Mesendoderm (in vitro differentiated cells): ENCODE data around the gene PELO. TPM values are rescaled to one million over a fixed set of nuclear protein-coding genes. Genes with fewer than 3 reads are reported as not detected.

Experiments used
- DNase-seq: peaks from one replicate; pipeline ENCODE4 v3.0.0; 2013
- H2AK5ac ChIP-seq: 2 replicates; pipeline ENCODE4 v1.6.1; 2013; ENCODE audit warnings: low read length, inconsistent platforms
- H2BK120ac ChIP-seq: 2 replicates; pipeline ENCODE4 v1.6.1; 2013; ENCODE audit warnings: low read depth, mild to moderate bottlenecking, low read length, moderate library complexity, mixed read lengths
- H2BK15ac ChIP-seq: replicated peaks from 2 replicates; pipeline ENCODE4 v1.6.1; 2013; ENCODE audit warnings: low read depth, mild to moderate bottlenecking, moderate library complexity
- H2BK5ac ChIP-seq: 2 replicates; pipeline ENCODE4 v1.6.1; 2013; ENCODE audit warnings: low read length, inconsistent platforms
- H3K18ac ChIP-seq: 2 replicates; pipeline ENCODE4 v1.6.1; 2013; ENCODE audit warnings: mild to moderate bottlenecking, low read length, mixed read lengths
- H3K23ac ChIP-seq: one replicate; pipeline ENCODE4 v1.6.1; 2013; ENCODE audit warnings: low read length
- H3K27ac ChIP-seq: 2 replicates; pipeline ENCODE4 v1.5.1; 2013; ENCODE audit warnings: low read depth, mild to moderate bottlenecking, inconsistent platforms, low read length, moderate library complexity
- H3K27me3 ChIP-seq: 2 replicates; pipeline ENCODE4 v1.6.1; 2013; ENCODE audit warnings: low read length, control low read depth, mild to moderate bottlenecking, inconsistent platforms; ENCODE audit not compliant: insufficient read depth, poor library complexity
- H3K36me3 ChIP-seq: 2 replicates; pipeline ENCODE4 v1.6.1; 2013; ENCODE audit warnings: low read length, inconsistent platforms; ENCODE audit not compliant: control insufficient read depth, insufficient read depth
- H3K4ac ChIP-seq: one replicate; pipeline ENCODE4 v1.6.1; 2013; ENCODE audit warnings: low read depth, mild to moderate bottlenecking, low read length, moderate library complexity
- H3K4me1 ChIP-seq: 2 replicates; pipeline ENCODE4 v1.6.1; 2013; ENCODE audit warnings: low read depth, low read length, inconsistent platforms; ENCODE audit not compliant: control insufficient read depth
- H3K4me2 ChIP-seq: 2 replicates; pipeline ENCODE4 v1.6.1; 2013; ENCODE audit warnings: low read length
- H3K4me3 ChIP-seq: 2 replicates; pipeline ENCODE4 v1.5.1; 2013; ENCODE audit warnings: mild to moderate bottlenecking, low read length
- H3K56ac ChIP-seq: one replicate; pipeline ENCODE4 v1.6.1; 2013; ENCODE audit warnings: low read length
- H3K79me1 ChIP-seq: 2 replicates; pipeline ENCODE4 v1.6.1; 2013; ENCODE audit warnings: low read length, inconsistent platforms
- H3K79me2 ChIP-seq: 2 replicates; pipeline ENCODE4 v1.6.1; 2013; ENCODE audit warnings: mild to moderate bottlenecking, low read length; ENCODE audit not compliant: control insufficient read depth, insufficient read depth
- H3K9ac ChIP-seq: 2 replicates; pipeline ENCODE4 v1.6.1; 2013; ENCODE audit warnings: low read length, inconsistent platforms
- H4K5ac ChIP-seq: one replicate; pipeline ENCODE4 v1.6.1; 2013; ENCODE audit warnings: low read length
- H4K8ac ChIP-seq: one replicate; pipeline ENCODE4 v1.6.1; 2013; ENCODE audit warnings: low read depth, mild to moderate bottlenecking, control low read depth, low read length, moderate library complexity
- WGBS: extraction: QIAGEN DNeasy Blood & Tissue Kit; methylation state at CpG from one replicate; pipeline ENCODE4 v1.1.7; 2013; ENCODE audit warnings: low lambda C conversion rate, missing lambda C conversion rate; ENCODE audit not compliant: insufficient coverage; ENCODE audit errors: extremely low coverage; 5-methylcytosine and 5-hydroxymethylcytosine counted together
- polyA plus RNA-seq, 2 experiments: library from polyadenylated mRNA; stranded (reverse); fragments of 200-250 nt; gene quantifications; one replicate each; pipeline ENCODE4 v1.2.3, GENCODE V29; 2013

The PELO gene
- 13.0 TPM for polyA plus RNA-seq (2013, experiment 1 of 2)
- polyA plus RNA-seq (2013, experiment 2 of 2) = 13.1 TPM

GRCh38 chr5:52787600-52788504 lies at the start of gene PELO, which contains the start of gene ITGA1:
Gene PELO, plus strand, starts transcription at chr5:52787916. Its CDS starts 12,479 bp downstream, at chr5:52800395.
Gene ITGA1, plus strand, starts transcription at chr5:52787916. Its CDS starts 438 bp downstream, at chr5:52788354.
- Histone ChIP-seq H3K79me1 (no peaks in the 10 kb centered on the region), H4K8ac (no peak within 1 kb of the TSS), H3K4me1 (peaks cover 1% of the 10 kb centered on the region), H2AK5ac (no peak within 1 kb of the TSS), H3K56ac (peak within 1 kb of the TSS; percentile 86), H2BK5ac (peak within 1 kb of the TSS; percentile 69), H3K9ac (peak within 1 kb of the TSS; percentile 69), H3K36me3 (no peaks in the 10 kb centered on the region), H3K4me3 (peak within 1 kb of the TSS; percentile 75), H3K27me3 (no peaks in the 10 kb centered on the region), H3K18ac (no peak within 1 kb of the TSS), H3K27ac (peak within 1 kb of the TSS; percentile 15), H3K23ac (peak within 1 kb of the TSS; percentile 30), H4K5ac (no peak within 1 kb of the TSS), H3K4ac (no peak within 1 kb of the TSS), H3K4me2 (peak within 1 kb of the TSS; percentile 80), H2BK15ac (no peak within 1 kb of the TSS), H2BK120ac (no peak within 1 kb of the TSS), H3K79me2 (no peaks in the 10 kb centered on the region)
- WGBS = no CpG with 5 or more reads among the region's 61 CpGs
- peak; percentile 94 for DNase-seq

GRCh38 chr5:52738095-52738506 lies 49.6 kb upstream of the PELO start:
- H4K5ac ChIP-seq = no peak overlapping the region
- H3K9ac ChIP-seq = no peak overlapping the region
- H3K4me2 ChIP-seq = no peak overlapping the region
- H2BK5ac ChIP-seq = no peak overlapping the region
- no peaks in the 10 kb centered on the region for H3K4me1 ChIP-seq
- no peak overlapping the region for H3K56ac ChIP-seq
- H3K79me2 ChIP-seq = no peaks in the 10 kb centered on the region
- H3K4me3 ChIP-seq = no peak overlapping the region
- no peak overlapping the region for H2AK5ac ChIP-seq
- H3K79me1 ChIP-seq = no peaks in the 10 kb centered on the region
- no peak overlapping the region for H2BK15ac ChIP-seq
- H4K8ac ChIP-seq = no peak overlapping the region
- H3K27me3 ChIP-seq = no peaks in the 10 kb centered on the region
- no peak overlapping the region for H3K18ac ChIP-seq
- H3K27ac ChIP-seq = no peak overlapping the region
- H2BK120ac ChIP-seq = no peak overlapping the region
- no peaks in the 10 kb centered on the region for H3K36me3 ChIP-seq
- H3K4ac ChIP-seq = no peak overlapping the region
- no peak for DNase-seq
- no peak overlapping the region for H3K23ac ChIP-seq

- Histone ChIP-seq H3K56ac (no peak overlapping the region), H3K27ac (no peak overlapping the region), H3K23ac (no peak overlapping the region), H3K4me2 (no peak overlapping the region), H4K5ac (no peak overlapping the region), H4K8ac (no peak overlapping the region), H3K27me3 (no peaks in the 10 kb centered on the region), H2BK15ac (no peak overlapping the region), H2BK5ac (no peak overlapping the region), H3K9ac (no peak overlapping the region), H3K36me3 (no peaks in the 10 kb centered on the region), H2BK120ac (no peak overlapping the region), H3K4me1 (no peaks in the 10 kb centered on the region), H3K4ac (no peak overlapping the region), H3K4me3 (no peak overlapping the region), H3K18ac (no peak overlapping the region), H2AK5ac (no peak overlapping the region), H3K79me2 (no peaks in the 10 kb centered on the region), H3K79me1 (no peaks in the 10 kb centered on the region)
- DNase-seq = no peak
- no CpG with 5 or more reads among the region's 2 CpGs for whole genome bisulfite sequencing
These were observed 47.7 kb upstream of the PELO start for GRCh38 chr5:52740007-52740406.

- Histone ChIP-seq H2AK5ac (no peak overlapping the region), H3K4me1 (no peaks in the 10 kb centered on the region), H3K79me1 (no peaks in the 10 kb centered on the region), H2BK5ac (no peak overlapping the region), H3K18ac (no peak overlapping the region), H3K23ac (no peak overlapping the region), H2BK120ac (no peak overlapping the region), H3K4ac (no peak overlapping the region), H3K27ac (no peak overlapping the region), H2BK15ac (no peak overlapping the region), H3K4me2 (no peak overlapping the region), H3K79me2 (no peaks in the 10 kb centered on the region), H3K27me3 (no peaks in the 10 kb centered on the region), H3K36me3 (no peaks in the 10 kb centered on the region), H4K8ac (no peak overlapping the region), H3K56ac (no peak overlapping the region), H4K5ac (no peak overlapping the region), H3K4me3 (no peak overlapping the region), H3K9ac (no peak overlapping the region)
- no CpG with 5 or more reads among the region's 2 CpGs for WGBS
- peak; percentile 4 for DNase-seq
These were observed 44.7 kb upstream of the PELO start for GRCh38 chr5:52743012-52743411.

GRCh38 chr5:52743529-52743928 lies 44.2 kb upstream of the PELO start:
- Histone ChIP-seq H3K4me3 (no peak overlapping the region), H3K23ac (no peak overlapping the region), H2BK15ac (no peak overlapping the region), H3K79me1 (no peaks in the 10 kb centered on the region), H3K27ac (no peak overlapping the region), H3K79me2 (no peaks in the 10 kb centered on the region), H3K18ac (no peak overlapping the region), H2BK120ac (no peak overlapping the region), H3K36me3 (no peaks in the 10 kb centered on the region), H3K4ac (no peak overlapping the region), H3K4me1 (no peaks in the 10 kb centered on the region), H2AK5ac (no peak overlapping the region), H3K56ac (no peak overlapping the region), H3K9ac (no peak overlapping the region), H4K5ac (no peak overlapping the region), H3K27me3 (no peaks in the 10 kb centered on the region), H4K8ac (no peak overlapping the region), H2BK5ac (no peak overlapping the region), H3K4me2 (no peak overlapping the region)
- DNase-seq = no peak
- no CpG with 5 or more reads among the region's 3 CpGs for WGBS
